GM21576 (cell line): ENCODE results near the gene NR1H4.
"Not testable (repeated sequence)": the region's sequence is repeated elsewhere in the genome, so short reads cannot be mapped to it uniquely, and the experiment has no call there.

Source experiments
- ATAC-seq: cut with Tn5 transposase; IDR thresholded peaks from one replicate; pipeline ENCODE4 v1.9.1; 2021; ENCODE audit warnings: mild to moderate bottlenecking, moderate library complexity; ENCODE audit not compliant: unreplicated experiment

NR1H4 gene

GRCh38 chr12:100565987-100566545 is 92.4 kb downstream of the NR1H4 start:
- ATAC-seq, result no peak

DNA sequence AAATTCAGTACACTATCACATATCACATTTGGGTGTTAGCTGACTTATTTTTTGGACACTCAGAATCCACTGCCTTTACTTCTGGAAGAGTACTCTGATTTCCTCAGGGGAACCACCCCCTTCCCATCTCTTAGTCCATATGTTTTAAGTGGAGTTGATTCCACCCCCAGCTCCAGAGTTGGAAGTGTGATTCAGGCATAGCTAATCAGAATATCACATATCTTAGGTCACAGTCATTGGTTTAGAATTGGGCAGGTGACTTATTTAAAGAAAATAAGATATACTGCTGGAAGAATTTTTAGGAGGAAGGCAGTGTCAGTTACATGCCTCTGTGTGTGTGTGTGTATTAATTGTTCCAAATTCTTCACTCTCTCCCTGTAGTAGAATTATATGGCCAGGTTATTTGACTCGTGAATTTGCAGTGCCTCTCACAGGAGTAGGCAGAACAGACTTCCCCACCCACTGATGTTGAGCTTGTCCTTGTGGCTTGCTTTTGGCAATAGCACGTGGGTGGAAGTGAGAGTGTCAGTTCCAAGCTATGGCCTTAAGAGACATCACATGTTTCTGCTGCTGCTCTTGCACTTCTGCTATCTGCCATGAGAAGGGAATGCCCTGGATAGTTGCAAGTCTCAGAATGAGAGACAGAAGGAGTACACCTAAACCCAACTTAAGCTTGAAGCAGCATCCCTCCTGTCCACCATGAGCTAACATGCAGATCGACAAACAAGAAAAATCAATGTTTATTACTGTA is 93.4 kb downstream of the NR1H4 start:
- peak; percentile 98 for ATAC-seq

DNA sequence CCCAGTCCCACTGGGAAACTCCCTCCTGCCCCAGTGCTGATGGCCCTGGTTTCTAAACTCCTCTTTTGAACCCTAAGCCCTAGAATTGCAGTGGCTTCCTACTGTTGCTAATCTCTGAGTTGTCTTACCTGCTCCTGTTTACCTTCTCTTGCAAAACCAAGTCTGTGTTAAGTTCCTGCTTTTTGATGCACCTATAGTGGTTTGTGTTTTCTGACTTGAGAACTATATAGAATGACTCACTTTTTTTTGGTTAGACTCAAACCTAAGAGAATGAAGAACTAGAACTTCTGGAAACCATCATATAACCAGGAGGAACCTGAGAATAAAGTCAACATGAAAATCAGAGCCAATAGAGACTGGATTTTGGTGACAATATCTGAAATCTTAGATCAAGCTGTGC is 94.3 kb downstream of the NR1H4 start:
- ATAC-seq, result no peak

GRCh38 chr12:100572184-100572583 is 98.5 kb downstream of the NR1H4 start:
- no peak for ATAC-seq

DNA sequence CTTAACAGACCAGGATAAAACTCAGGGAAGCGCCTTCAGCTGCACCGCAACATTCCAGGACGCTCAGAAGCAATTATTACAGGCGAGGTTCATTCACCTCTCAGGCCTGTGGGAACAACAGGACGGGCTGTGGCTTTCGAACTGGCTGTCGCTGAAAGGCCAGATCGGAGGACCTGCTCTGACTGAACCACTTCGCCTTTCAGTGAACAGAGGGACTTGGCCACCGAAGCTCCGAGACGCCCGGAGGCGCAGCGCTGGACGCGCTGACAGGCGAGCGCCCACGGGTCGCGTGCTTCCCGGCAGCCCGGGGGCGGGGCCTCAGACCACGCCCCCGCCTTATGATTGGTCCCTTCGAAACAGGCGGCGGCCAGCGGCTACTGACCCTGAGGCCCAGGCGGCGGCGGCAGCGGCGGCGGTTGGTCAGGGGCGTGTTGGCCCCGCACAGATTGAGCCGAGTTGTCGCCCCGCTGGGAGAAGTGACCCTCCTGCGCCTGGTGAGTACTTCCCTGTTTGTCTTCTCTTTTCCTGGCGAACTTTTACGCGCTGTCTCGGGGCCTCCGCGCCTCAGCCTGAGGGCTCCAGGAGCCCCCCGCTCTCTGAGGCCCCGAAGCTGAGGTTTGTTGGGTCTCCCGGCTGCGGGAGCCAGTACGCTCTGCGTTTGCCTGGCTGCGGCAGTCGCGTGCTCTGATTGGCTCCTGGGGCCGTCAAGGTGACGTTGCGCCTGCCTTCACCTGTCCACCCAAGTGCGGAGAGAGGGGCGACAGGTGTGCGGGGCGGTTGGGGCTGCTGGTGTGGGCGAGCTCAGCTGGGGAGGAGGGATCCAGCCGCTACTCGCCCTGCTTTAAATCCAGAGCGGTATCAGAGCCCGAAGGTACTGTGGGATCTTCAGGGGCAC is 99.9 kb downstream of the NR1H4 start, which contains the start of gene GAS2L3:
Gene GAS2L3 (plus strand): TSS at position 393 of the 895 bp plus-strand sequence. CDS start 21,221 bp downstream, outside the sequence.
- ATAC-seq, result peak; percentile 98

GRCh38 chr12:100574187-100575074 is 100.8 kb downstream of the NR1H4 start:
- ATAC-seq, result no peak

GRCh38 chr12:100576331-100577036 is 102.8 kb downstream of the NR1H4 start:
- no peak for ATAC-seq

GRCh38 chr12:100578923-100579322 is 105.3 kb downstream of the NR1H4 start:
- ATAC-seq, result no peak

DNA sequence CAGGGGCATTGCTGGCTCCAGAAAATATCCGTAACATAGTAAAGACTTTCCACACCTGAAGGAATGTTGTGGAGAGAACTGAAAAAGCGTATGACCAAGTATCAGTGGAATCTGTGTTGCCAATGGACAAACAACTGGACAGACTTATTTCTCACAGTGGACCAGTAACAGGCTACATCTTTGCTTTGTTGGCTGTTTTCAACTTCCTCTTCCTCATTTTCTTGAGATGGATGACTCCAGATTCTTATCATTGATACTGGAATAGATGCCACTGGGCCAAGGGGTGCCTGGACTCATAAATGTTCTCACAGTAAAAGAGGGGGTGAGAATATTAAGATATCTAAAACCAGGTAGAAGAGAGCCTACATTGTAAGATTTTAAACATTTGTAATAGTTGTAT is 106.2 kb downstream of the NR1H4 start:
- no peak for ATAC-seq

- no peak for ATAC-seq
Measured at GRCh38 chr12:100584256-100584655, 110.6 kb downstream of the NR1H4 start.

- ATAC-seq, result no peak
Measured at GRCh38 chr12:100591979-100592378, 118.3 kb downstream of the NR1H4 start.

- no peak for ATAC-seq
Measured at GRCh38 chr12:100593490-100593889, 119.8 kb downstream of the NR1H4 start.

DNA sequence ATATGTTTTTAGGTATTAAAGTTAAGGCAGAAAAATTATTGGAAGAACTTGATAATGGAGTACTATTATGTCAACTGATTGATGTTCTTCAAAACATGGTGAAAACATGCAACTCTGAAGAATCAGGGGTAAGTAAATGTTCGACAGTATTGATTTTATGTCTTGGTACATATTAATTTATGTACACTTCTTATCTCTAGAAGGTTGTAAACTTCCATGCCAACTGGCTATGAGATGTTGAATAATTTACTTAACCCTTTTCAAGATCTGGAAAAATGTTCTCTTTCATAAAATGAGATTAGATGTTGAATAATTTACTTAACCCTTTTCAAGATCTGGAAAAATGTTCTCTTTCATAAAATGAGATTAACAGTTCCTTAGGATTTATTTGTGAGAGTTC is 128.0 kb downstream of the NR1H4 start:
- ATAC-seq, result no peak

DNA sequence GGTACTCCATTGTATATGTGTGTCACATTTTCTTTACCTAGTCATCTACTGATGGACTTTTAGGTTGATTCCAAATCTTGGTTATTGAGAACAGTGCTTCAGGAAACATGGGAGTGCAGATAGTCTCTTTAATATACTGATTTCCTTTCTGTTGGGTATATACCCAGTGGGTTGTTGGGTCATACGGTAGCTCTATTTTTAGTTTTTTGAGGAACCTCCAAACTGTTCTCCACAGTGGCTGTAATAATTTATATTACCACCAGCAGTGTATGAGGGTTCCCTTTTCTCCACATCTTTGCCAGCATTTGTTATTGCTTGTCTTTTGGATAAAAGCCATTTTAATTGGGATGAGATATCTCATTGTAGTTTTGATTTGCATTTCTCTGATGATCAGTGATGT is 129.3 kb downstream of the NR1H4 start:
- not testable (repeated sequence) for ATAC-seq

DNA sequence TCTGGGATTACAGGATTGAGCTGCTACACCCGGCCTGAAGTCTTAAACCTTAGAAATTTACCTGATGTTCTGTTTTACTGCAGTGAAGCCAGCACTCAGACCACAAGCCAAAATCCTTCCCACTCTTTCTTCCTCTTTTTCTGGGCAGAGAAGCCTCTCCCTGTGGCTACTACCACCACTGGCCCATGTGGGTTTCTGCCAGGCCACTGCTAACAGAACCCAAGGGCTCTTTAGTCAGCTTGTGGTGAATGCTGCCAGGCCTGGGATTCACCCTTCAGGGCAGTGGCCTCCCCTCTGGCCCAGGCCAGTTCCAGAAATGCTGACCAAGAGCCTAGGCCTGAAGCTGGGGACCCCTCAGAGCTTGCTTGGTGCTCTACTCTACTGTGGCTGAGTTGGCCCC is 135.1 kb downstream of the NR1H4 start:
- ATAC-seq, result no peak

DNA sequence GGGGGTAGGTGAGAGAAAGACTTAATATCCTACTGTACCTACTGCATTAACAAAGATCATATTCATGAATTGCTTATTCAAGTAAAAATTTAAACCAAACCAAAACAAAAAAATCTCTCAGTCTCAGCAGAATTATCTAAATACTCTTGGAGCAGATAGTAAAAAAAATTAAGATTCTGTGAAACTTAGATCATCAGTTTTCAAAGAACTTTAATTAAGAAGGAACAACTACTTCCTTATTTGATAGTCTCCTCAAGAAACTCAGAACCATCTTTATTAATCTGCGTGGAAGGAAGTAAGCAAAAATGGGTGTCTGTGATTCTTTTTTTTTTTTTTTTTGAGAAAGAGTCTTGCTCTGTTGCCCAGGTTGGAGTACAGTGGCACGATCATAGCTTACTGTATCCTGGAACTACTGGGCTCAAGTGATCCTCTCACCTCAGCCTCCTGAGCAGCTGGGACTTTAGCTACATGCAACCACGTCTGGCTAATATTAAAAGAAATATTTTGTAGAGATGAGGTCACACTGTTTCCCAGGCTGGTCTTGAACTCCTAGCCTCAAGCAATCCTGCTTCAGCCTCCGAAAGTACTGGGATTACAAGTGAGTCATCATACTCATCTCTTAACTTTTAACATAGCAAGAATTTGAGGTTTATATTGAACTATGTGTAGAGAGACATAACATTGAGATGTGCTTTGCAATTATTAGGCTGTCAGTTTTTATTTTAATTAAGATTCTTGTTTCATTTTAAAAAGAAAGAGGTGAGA is 137.2 kb downstream of the NR1H4 start:
- no peak for ATAC-seq

DNA sequence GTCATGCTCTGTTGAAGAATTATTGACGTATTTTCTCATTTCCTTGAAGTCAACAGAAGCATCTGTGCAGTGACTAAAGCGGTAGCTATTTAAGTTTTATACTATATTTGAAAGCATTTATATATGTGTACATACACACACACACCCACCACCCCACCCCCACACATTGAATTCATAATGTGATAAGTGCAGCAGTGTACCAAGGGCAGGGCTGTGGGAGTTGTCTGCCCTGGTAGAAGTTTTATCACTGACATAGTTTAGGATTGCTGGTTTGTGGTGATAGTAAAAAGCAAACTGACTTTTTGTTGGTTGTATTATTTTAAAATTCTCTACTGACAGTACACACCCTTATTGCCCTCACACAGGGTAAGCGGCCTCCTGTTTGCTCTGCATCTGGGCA is 138.9 kb downstream of the NR1H4 start:
- ATAC-seq, result no peak
